HG02623 (cell line): ENCODE measurements around the gene KLF3.
A peak's percentile ranks its signal among the peaks of the same experiment; 100 is the strongest.
"Not testable (repeated sequence)": the region's sequence is repeated elsewhere in the genome, so short reads cannot be mapped to it uniquely, and the experiment has no call there.

Source experiments
- ATAC-seq: cut with Tn5 transposase; IDR thresholded peaks from one replicate; pipeline ENCODE4 v1.9.1; 2021; ENCODE audit warnings: moderate library complexity; ENCODE audit not compliant: unreplicated experiment

KLF3 gene

GRCh38 chr4:38663801-38664705 is at the start of gene KLF3:
TSS of gene KLF3 (plus strand) at chr4:38664199. CDS start at chr4:38680626, 16,427 bp downstream.
- ATAC-seq: peak; percentile 65

DNA sequence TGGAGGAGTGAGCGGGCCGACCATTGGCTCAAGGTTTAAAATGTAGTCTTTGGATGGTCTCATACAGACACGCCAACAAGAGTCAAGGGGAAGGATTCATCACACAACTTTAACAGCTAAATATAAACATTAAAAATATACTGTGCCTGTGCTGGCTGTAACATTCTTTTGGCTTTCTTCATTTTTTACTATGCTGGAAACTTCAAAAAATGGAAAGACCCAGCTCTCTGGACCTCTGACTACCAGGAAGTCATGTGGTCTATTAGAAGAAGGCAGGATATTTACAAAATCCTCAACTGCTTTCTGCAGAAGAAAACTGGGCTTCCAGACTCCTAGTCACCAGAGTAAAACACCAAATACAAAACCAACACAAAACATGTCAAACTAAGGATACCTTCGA is 49.8 kb upstream of the KLF3 start:
- ATAC-seq: no peak

GRCh38 chr4:38615847-38616246 is 48.2 kb upstream of the KLF3 start:
- ATAC-seq: no peak

- no peak for ATAC-seq
Measured at GRCh38 chr4:38618505-38618904, 45.5 kb upstream of the KLF3 start.

DNA sequence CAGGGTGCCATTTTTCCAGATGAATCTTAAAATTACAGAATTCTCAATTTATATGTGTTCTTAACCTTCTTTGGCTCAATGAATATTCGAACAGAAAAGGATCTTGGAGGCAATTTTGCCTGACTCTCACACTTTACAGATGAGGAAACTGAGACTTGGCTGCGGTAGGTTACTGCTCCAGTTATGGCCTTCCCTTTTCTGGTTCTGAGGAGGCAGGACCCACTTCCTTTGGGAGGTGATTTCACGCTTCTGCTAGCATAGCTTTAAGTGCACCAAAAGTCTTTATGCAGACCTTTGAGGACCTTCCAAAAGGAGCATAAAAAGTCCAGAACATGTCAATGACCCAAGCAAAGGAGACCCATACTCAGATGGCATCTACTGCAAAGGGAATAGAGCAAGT is 44.7 kb upstream of the KLF3 start:
- no peak for ATAC-seq

DNA sequence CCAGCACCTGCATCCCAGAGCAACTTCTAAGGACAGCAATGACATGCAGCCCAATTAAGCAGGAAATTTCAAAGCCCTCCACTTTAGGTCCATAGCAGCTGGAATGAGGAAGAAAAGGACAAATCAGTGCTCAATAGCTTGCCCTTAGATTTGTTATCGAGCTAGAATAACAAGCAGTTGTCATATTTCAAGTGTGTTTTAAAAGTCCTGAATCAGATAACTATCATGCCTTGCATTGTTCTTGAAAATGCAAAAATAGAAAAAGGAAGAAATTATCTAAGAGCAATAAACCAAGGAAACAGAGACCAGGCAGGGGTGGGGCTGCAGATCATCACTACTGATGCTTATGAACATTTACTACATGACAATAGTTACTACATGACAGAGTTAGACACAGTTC is 43.9 kb upstream of the KLF3 start:
- no peak for ATAC-seq

DNA sequence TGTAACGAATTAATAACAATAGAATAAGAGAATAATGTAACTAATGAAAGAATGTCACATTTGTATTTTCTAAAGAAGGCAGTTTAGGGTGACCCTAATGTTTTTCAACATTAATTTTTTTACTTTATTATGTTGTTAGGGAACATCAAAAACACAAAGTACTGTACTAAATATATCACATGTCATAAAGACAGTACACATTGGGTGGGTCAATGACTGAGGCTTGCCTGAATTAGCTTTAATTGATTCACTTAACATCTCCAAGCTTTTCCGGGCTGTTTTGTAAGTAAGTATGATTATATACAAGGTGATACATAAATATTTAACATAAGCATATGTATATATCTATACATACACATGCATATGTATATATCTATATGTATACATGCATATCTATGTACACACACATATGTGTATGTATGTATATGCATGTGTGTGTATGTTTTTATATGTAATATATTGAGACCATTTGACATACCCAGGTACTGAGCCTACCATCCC is 43.4 kb upstream of the KLF3 start:
- ATAC-seq: no peak

- no peak for ATAC-seq
Measured at GRCh38 chr4:38621028-38621684, 42.8 kb upstream of the KLF3 start.

GRCh38 chr4:38621831-38622230 is 42.2 kb upstream of the KLF3 start:
- ATAC-seq: no peak

DNA sequence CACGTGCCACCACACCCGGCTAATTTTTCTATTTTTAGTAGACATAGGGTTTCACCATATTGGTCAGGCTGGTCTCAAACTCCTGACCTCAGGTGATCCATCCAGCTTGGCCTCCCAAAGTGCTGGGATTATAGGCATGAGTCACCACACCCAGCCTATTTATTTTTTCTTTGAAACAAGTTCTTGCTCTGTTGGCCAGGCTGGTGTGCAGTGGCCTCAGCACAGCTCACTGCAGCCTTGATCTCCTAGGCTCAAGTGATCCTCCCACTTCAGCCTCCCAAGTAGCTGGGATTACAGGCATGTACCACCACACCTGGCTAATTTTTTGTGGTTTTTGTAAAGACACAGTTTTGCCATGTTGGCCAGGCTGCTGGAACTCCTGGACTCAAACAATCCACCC is 41.7 kb upstream of the KLF3 start:
- ATAC-seq: not testable (repeated sequence)

DNA sequence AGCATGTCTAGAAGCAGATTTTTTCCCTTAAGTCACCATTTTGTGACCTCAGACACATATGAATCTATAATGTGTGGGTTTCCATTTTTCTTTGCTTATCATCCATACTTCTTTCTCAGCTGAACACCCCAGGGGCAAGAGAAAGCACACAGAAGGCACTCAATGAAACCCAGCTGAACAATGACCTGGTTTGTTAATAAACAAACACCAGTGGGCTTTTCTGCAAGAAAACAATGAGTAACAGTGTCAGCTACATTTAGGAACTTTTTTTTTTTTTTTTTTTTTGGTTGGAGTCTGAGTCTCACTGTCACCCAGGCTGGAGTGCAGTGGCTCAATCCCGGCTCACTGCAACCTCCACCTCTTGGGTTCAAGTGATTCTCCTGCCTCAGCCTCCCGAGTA is 40.7 kb upstream of the KLF3 start:
- ATAC-seq: no peak

DNA sequence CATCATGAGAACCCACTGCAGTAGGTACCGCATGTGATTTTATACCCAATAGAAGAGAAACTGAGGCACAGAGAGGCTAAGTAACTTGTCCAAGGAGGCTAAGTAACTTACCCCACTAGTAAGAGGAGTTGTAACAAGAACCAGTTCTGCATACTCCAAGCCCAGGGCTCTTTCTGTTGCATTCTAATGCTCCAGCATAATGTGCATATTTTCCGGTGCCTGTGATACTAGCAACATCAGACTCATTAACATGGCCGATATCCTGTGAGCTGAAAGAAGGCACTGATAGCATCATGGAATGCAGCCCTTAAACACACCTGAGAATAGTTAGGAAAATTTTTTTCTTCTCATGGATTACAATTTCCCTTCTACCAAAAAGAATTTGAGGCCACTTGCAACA is 39.7 kb upstream of the KLF3 start:
- no peak for ATAC-seq

DNA sequence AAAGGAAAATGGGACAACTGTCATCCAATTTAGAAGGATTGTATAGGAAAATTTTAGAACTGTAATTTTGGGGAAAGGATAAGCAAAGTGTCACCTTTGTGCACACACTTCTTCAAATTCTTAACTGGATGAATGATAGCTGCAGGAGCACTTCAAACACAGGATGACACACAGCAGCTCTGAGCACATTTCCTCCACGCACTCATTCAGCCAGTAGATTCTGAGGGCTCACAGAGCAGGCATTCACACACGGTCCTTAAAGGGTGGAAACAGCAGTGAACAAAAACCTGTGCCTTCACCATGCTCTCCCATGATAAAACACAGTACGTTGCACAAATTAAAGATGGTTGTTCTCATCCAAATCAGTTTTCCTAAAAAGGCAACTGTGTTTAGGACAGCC is 38.5 kb upstream of the KLF3 start:
- ATAC-seq: no peak

GRCh38 chr4:38626901-38627444 is 37.0 kb upstream of the KLF3 start:
- ATAC-seq: not testable (repeated sequence)

DNA sequence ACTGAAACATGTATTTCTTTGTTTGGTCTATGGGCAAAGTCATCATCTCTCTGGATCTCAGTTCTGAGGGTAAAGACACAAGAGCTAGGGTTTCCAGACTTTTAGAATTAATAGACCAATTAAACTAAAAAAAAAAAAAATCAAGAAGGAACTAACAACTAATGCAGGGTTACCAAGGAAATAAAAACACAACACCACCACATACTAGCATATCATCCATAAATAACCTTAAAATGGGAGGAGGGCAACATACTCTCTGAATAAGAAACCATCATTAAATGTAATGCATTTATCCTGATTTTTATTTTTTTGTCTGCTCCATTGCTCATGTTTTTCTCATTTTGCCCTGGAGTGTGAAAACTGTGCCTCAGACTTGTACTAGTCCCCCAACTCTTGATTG is 33.5 kb upstream of the KLF3 start:
- ATAC-seq: no peak

DNA sequence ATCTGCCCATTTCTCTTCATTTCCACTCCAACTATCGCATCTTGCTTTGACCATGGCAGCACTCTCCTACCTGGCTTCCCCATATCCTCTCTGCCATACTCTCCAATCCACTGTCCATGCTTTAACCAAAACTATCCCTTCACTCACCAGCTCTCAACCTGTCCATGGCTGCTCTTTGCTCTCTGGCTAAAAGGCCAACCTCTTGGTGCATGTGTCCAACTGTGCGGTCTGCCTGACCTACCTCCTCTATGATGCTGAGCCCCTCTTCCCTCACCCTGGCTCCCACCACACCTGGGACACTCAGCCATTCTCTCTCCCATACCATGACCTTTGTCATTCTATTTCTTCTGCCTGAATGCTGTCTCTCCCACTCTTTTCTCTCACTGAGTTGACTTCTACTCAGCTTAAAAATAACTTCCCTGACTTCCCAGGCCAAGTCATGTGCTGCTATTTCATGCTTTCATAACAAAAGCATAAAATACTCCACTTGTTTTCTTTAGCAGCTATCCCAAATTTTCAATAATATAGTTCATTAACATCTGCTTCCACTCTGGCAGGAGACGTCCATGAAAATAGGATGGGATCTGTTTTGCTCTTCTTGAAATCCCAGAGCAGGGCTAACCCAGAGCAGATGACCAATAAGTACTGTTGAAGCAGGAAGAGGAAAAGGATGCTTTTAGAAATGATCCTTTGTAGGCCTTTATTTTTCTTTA is 29.8 kb upstream of the KLF3 start:
- no peak for ATAC-seq

DNA sequence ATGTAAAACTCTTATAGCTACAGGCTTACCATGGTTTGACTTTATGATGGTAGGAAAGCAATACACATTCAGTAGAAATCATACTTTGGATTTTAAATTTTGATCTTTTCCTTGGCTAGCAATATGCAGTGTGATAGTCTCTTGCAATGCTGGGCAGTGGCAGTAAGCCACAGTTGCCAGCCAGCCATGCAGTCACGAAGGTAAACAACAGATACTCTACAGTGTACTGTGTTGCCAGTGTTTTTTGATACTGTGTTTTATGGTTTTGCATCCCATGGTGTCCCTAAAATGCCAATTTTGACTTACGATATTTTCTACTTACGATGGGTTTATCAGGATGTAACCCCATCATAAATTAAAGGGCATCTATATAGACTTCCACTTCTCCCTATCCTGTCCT is 24.8 kb upstream of the KLF3 start:
- ATAC-seq: no peak

GRCh38 chr4:38641811-38642210 is 22.2 kb upstream of the KLF3 start:
- ATAC-seq: no peak

DNA sequence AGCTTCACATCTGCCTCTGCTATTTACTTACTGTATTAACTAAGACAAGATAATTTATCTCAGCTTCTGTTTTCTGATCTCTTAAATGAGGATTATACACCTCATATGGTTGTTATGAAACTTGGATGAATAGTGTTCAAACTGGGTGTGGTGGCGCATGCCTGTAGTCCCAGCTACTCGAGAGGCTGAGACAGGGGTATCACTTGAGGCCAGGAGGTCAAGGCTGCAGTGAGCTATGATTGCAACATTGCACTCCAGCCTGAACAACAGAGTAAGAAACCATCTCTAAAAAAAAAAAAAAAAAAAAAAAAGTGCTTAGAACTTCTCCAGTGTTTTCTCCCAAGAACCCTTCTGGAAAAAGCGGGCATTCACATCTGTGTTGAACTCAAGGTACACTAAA is 19.8 kb upstream of the KLF3 start:
- ATAC-seq: no peak

GRCh38 chr4:38647101-38647819 is 16.7 kb upstream of the KLF3 start:
- no peak for ATAC-seq

DNA sequence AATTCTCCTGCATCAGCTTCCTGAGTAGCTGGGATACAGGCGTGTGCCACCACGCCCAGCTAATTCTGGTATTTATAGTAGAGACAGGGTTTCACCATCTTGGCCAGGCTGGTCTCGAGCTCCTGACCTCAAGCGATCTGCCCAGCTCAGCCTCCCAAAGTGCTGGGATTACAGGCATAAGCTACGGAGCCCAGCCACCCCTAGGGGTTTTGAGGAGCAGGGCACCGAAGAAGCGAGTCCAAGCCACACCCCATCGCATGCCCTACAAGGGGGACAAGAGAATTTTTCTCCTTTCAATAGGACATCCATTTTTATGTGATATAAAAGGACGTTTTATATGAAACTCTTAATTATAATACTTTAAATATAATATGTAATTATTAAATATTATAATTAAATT is 13.9 kb upstream of the KLF3 start:
- ATAC-seq: no peak
